ENCODE measurements around the gene ATL2. TPM values are rescaled to one million over a fixed set of nuclear protein-coding genes. Genes with fewer than 3 reads are reported as not detected.
A peak's percentile ranks its signal among the peaks of the same experiment; 100 is the strongest.

Gene ATL2
- total RNA-seq, 1 experiment from 2014 or later, result 85.5 TPM

DNA sequence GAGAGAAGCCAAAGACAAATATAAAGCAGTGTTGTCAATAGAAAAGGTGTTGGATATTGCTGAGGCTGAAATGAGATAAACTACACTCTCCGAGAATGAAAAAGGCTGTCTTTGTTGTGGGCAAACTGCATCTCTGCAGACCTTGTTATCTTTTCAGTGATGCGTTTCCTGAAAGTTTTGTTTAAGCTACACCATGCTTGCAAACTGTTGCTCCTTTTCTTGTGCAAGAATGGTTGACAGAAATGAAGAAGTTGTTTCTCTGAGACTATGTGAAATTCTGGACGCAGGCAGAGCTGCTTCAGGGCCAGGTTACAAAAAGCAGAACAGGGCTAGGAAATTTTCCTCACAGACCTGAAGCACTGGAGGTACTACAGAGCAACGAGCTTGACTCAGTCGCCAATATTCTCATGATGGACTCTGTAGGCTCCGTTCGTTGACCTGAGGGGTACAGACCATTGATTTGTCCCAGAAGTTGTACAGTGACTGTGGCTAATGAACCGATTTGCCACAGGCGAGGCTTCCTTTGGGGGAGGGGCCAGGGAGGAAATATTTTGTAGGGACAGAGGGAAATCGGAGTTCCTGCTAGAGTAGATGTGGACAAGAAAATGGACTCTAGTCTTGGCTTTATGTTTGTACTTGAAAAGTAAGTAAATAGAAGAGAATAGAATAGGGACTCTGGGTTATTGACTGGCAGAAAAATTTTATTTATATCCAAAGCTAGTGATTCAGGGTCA is 3.5 kb upstream of the ATL2 start:
- Histone ChIP-seq H3K4me1 (ENCODE audit: insufficient read depth, low read length, poor library complexity, severe bottlenecking) (peaks cover 11% of the 10 kb centered on the region), H3K27me3 (replicated peaks; ENCODE audit: insufficient read depth, low read depth, low read length, poor library complexity) (no peaks in the 10 kb centered on the region), H3K36me3 (ENCODE audit: insufficient read depth, low read length, poor library complexity, severe bottlenecking) (no peaks in the 10 kb centered on the region), H3K9me3 (ENCODE audit: low read depth, low read length, poor library complexity, severe bottlenecking) (no peaks in the 10 kb centered on the region), H3K4me3 (ENCODE audit: low read depth, low read length, poor library complexity, severe bottlenecking) (no peak overlapping the region), H3K27ac (ENCODE audit: low read depth, low read length, poor library complexity, severe bottlenecking) (no peak overlapping the region)
- TF ChIP-seq, protein P1, sequence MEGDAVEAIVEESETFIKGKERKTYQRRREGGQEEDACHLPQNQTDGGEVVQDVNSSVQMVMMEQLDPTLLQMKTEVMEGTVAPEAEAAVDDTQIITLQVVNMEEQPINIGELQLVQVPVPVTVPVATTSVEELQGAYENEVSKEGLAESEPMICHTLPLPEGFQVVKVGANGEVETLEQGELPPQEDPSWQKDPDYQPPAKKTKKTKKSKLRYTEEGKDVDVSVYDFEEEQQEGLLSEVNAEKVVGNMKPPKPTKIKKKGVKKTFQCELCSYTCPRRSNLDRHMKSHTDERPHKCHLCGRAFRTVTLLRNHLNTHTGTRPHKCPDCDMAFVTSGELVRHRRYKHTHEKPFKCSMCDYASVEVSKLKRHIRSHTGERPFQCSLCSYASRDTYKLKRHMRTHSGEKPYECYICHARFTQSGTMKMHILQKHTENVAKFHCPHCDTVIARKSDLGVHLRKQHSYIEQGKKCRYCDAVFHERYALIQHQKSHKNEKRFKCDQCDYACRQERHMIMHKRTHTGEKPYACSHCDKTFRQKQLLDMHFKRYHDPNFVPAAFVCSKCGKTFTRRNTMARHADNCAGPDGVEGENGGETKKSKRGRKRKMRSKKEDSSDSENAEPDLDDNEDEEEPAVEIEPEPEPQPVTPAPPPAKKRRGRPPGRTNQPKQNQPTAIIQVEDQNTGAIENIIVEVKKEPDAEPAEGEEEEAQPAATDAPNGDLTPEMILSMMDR (conservative IDR thresholded peaks at IDR 0.05; ENCODE audit: low read depth, low read length), result no peak
- intact Hi-C loops (cut with micrococcal nuclease; ENCODE audit: unreplicated experiment), result no loop called here
- BruUV-seq (replicated peaks), result no TSS peak
- POLR2A ChIA-PET (ENCODE audit: low non-redundant PET), result no interaction called here
- CTCF ChIA-PET, result no interaction called here
- DNase-seq (ENCODE audit: low spot score), result no peak

DNA sequence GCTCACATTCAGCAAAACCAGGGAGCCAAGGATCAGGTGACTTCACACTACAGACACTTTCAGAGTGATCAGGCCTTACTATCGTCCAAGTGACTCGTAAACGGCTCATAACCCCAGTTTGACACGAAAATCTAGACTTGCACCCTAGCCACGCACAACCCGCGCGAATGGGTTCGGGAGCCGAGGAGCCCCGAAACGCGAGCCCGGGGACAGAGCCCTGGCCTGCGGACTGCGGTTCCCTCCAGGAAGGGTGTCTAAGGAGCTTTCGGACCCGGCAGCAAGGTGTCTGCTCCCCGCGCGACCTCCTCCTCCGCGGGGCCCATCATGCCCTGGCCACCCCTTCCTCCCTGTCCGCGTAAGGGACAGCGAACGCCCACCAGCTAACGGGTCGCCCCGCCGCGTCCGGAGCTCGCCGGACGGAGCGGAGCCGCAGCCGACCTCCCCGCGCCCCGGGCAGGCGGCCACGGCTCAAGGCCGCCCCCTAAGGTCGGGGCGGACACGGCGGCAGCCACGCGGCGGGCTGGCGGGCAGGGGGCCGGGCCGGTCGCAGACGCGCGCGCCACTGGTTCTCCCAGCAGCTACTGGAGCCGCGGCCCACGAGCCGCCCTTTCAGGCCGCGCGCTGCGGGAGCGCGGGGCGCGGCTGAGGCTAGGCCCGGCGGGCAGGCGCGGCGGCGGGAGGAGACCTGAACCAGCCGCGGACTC is 575 bp downstream of the ATL2 start:
- CTCF ChIA-PET, result interaction anchor here (0.7 kb wide), 1 partner anchor 188 kb away, joined by 4 read pairs; no protein-coding TSS in a partner anchor
- Histone ChIP-seq H3K9me3 (ENCODE audit: low read depth, low read length, poor library complexity, severe bottlenecking) (no peaks in the 10 kb centered on the region), H3K36me3 (ENCODE audit: insufficient read depth, low read length, poor library complexity, severe bottlenecking) (no peaks in the 10 kb centered on the region), H3K27ac (ENCODE audit: low read depth, low read length, poor library complexity, severe bottlenecking) (peak overlapping the region; percentile 97), H3K4me3 (ENCODE audit: low read depth, low read length, poor library complexity, severe bottlenecking) (peak overlapping the region; percentile 96), H3K4me1 (ENCODE audit: insufficient read depth, low read length, poor library complexity, severe bottlenecking) (peaks cover 20% of the 10 kb centered on the region), H3K27me3 (replicated peaks; ENCODE audit: insufficient read depth, low read depth, low read length, poor library complexity) (no peaks in the 10 kb centered on the region)
- TF ChIP-seq, protein P1 (conservative IDR thresholded peaks at IDR 0.05; ENCODE audit: low read depth, low read length), result no peak
- TF ChIP-seq EZH2 (IDR thresholded peaks at IDR 0.05; ENCODE audit: borderline replicate concordance, low read depth, low read length, poor library complexity, severe bottlenecking), result no peak
- POLR2A ChIA-PET (ENCODE audit: low non-redundant PET), result interaction anchor here (0.5 to 0.6 kb wide), 3 partner anchors 20 to 1047 kb away, joined by 3 to 9 read pairs (median 4); no protein-coding TSS in a partner anchor
- no TSS peak for BruUV-seq (replicated peaks)
- DNase-seq (ENCODE audit: low spot score), result peak; percentile 60
- intact Hi-C loops (cut with micrococcal nuclease; ENCODE audit: unreplicated experiment), result loop anchor here (5.0 kb wide), 1 partner anchor 131 kb away; no protein-coding TSS in a partner anchor

DNA sequence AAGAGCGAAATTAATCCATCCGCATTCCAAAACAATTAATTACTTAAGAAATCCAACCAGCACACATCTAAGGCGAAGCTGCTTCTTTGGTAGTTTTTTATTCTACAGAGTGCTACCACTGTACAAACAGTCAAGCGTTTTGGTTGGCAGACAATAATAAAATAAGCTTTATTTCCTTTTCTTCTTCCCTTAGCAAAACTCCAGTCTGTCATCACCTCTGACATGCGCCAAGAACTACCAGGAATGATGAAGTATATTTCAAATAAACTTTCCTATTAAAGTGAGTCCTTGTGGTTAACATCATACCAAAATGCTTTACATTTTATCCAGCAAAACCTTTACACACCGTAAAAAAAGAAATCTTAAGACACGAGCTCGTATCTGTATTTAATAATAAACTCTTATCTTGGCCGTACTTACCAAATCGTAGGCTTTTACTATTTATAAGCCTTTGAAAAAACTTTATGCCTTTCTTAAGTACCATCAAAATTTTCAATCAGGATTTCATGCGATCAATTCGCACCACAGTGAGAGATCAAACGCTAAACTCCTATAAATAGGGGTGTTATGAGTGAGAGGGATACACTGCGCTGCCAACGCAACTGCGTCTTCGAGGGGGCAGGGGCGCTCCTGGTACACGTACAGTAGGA is 1.3 kb downstream of the ATL2 start:
- no peak for DNase-seq (ENCODE audit: low spot score)

More for the DNA sequence above, 1.3 kb downstream of the ATL2 start:
- H3K9me3 ChIP-seq (ENCODE audit: low read depth, low read length, poor library complexity, severe bottlenecking), result no peaks in the 10 kb centered on the region
- H3K4me3 ChIP-seq (ENCODE audit: low read depth, low read length, poor library complexity, severe bottlenecking), result peak overlapping the region; percentile 96
- POLR2A ChIA-PET (ENCODE audit: low non-redundant PET), result interaction anchor here (0.6 kb wide), 2 partner anchors 50 to 1047 kb away, joined by 4 to 9 read pairs; no protein-coding TSS in a partner anchor
- intact Hi-C loops (cut with micrococcal nuclease; ENCODE audit: unreplicated experiment), result loop anchor here (5.0 kb wide), 1 partner anchor 131 kb away; no protein-coding TSS in a partner anchor
- CTCF ChIA-PET, result interaction anchor here (0.7 kb wide), 1 partner anchor 189 kb away, joined by 4 read pairs; no protein-coding TSS in a partner anchor
- peaks cover 20% of the 10 kb centered on the region for H3K4me1 ChIP-seq (ENCODE audit: insufficient read depth, low read length, poor library complexity, severe bottlenecking)
- no peaks in the 10 kb centered on the region for H3K27me3 ChIP-seq (replicated peaks; ENCODE audit: insufficient read depth, low read depth, low read length, poor library complexity)
- BruUV-seq (replicated peaks), result no TSS peak
- peak overlapping the region; percentile 97 for H3K27ac ChIP-seq (ENCODE audit: low read depth, low read length, poor library complexity, severe bottlenecking)
- H3K36me3 ChIP-seq (ENCODE audit: insufficient read depth, low read length, poor library complexity, severe bottlenecking), result no peaks in the 10 kb centered on the region
- TF ChIP-seq, protein P1 (conservative IDR thresholded peaks at IDR 0.05; ENCODE audit: low read depth, low read length), result no peak
- no peak for TF ChIP-seq EZH2 (IDR thresholded peaks at IDR 0.05; ENCODE audit: borderline replicate concordance, low read depth, low read length, poor library complexity, severe bottlenecking)

Measured in A673 (cell line).